GM18499 (cell line): ENCODE data around the gene ADAMTSL1.
A peak's percentile ranks its signal among the peaks of the same experiment; 100 is the strongest.

Source experiments
- ATAC-seq: cut with Tn5 transposase; IDR thresholded peaks from one replicate; pipeline ENCODE4 v1.9.1; 2021; ENCODE audit warnings: moderate number of reproducible peaks; ENCODE audit not compliant: insufficient read depth, unreplicated experiment

The ADAMTSL1 gene

GRCh38 chr9:18753904-18754303 is 280.0 kb downstream of the ADAMTSL1 start:
- ATAC-seq: no peak

- ATAC-seq: no peak
Observed at GRCh38 chr9:18754537-18754936, 280.6 kb downstream of the ADAMTSL1 start.

- ATAC-seq: no peak
Observed at GRCh38 chr9:18755263-18755662, 281.3 kb downstream of the ADAMTSL1 start.

GRCh38 chr9:18756712-18757125 is 282.8 kb downstream of the ADAMTSL1 start:
- ATAC-seq: no peak

- ATAC-seq: no peak
Observed at GRCh38 chr9:18759827-18760226, 285.9 kb downstream of the ADAMTSL1 start.

GRCh38 chr9:18761742-18762300 is 287.9 kb downstream of the ADAMTSL1 start:
- ATAC-seq: no peak

- ATAC-seq: no peak
Observed at GRCh38 chr9:18766989-18767550, 293.1 kb downstream of the ADAMTSL1 start.

- ATAC-seq: peak; percentile 78
Observed at GRCh38 chr9:18768951-18769622, 295.1 kb downstream of the ADAMTSL1 start.

GRCh38 chr9:18770131-18770908 is 296.4 kb downstream of the ADAMTSL1 start:
- no peak for ATAC-seq

- no peak for ATAC-seq
Observed at GRCh38 chr9:18771011-18771410, 297.1 kb downstream of the ADAMTSL1 start.

GRCh38 chr9:18771763-18772162 is 297.8 kb downstream of the ADAMTSL1 start:
- ATAC-seq: no peak

GRCh38 chr9:18775241-18775640 is 301.3 kb downstream of the ADAMTSL1 start:
- no peak for ATAC-seq

- no peak for ATAC-seq
Observed at GRCh38 chr9:18775930-18776329, 302.0 kb downstream of the ADAMTSL1 start.

- ATAC-seq: no peak
Observed at GRCh38 chr9:18776836-18777820, 303.2 kb downstream of the ADAMTSL1 start.

GRCh38 chr9:18778147-18778546 is 304.2 kb downstream of the ADAMTSL1 start:
- ATAC-seq: no peak

- no peak for ATAC-seq
Observed at GRCh38 chr9:18778846-18779245, 304.9 kb downstream of the ADAMTSL1 start.

GRCh38 chr9:18783909-18784308 is 310.0 kb downstream of the ADAMTSL1 start:
- no peak for ATAC-seq

- ATAC-seq: no peak
Observed at GRCh38 chr9:18785604-18786003, 311.7 kb downstream of the ADAMTSL1 start.

GRCh38 chr9:18786196-18786595 is 312.2 kb downstream of the ADAMTSL1 start:
- ATAC-seq: no peak
